ENCODE data around the gene UGCG.
"Not testable (repeated sequence)": the region's sequence is repeated elsewhere in the genome, so short reads cannot be mapped to it uniquely, and the experiment has no call there.

GRCh38 chr9:111948109-111948508 is 51.5 kb downstream of the UGCG start:
- not testable (repeated sequence) for TF ChIP-seq MAZ (IDR thresholded peaks at IDR 0.05; ENCODE audit: borderline replicate concordance, low read depth, low read length); MXI1 (IDR thresholded peaks at IDR 0.05; ENCODE audit: borderline replicate concordance, low read depth, low read length); POLR2A (IDR thresholded peaks at IDR 0.05; ENCODE audit: low read depth, low read length); CTCF (conservative IDR thresholded peaks at IDR 0.05; ENCODE audit: low read depth, low read length)
